Right lobe of liver (tissue), 4 donors: ENCODE results near the gene ASXL1.

Source experiments
- CTCF ChIP-seq, 4 donors: fragments of 200-600 bp in 3 of 4; fragments of 450-650 bp in 1 of 4; IDR thresholded peaks; one replicate each; pipeline versions ENCODE4 v1.5.1 to v1.8.0; 2016 to 2022; ENCODE audit warnings: antibody characterized with exemption in 4 of 4, mild to moderate bottlenecking in 2 of 4
- POLR2A ChIP-seq: fragments of 450-650 bp; IDR thresholded peaks from one replicate; pipeline ENCODE4 v1.6.1; 2017; ENCODE audit warnings: antibody characterized with exemption, mild to moderate bottlenecking
- donor health status: DM: no; HTN: no; CAD: no.
- donor health status: DM: no; HTN: no; CAD: no.
- donor health status: DM: no; HTN: yes; CAD: no.

- no peak for TF ChIP-seq CTCF (IDR thresholded peaks at IDR 0.05)
- TF ChIP-seq POLR2A: no peak
These were observed 2.2 kb downstream of the ASXL1 start for GRCh38 chr20:32360333-32360634.
